GM18508 (cell line): ENCODE measurements around the gene TRIL.

Source experiments
- ATAC-seq: cut with Tn5 transposase; IDR thresholded peaks from one replicate; pipeline ENCODE4 v1.9.1; 2021; ENCODE audit warnings: moderate number of reproducible peaks; ENCODE audit not compliant: insufficient read depth, unreplicated experiment

TRIL gene

GRCh38 chr7:28984631-28985030, 26.5 kb upstream of the TRIL start:
- no peak for ATAC-seq

DNA sequence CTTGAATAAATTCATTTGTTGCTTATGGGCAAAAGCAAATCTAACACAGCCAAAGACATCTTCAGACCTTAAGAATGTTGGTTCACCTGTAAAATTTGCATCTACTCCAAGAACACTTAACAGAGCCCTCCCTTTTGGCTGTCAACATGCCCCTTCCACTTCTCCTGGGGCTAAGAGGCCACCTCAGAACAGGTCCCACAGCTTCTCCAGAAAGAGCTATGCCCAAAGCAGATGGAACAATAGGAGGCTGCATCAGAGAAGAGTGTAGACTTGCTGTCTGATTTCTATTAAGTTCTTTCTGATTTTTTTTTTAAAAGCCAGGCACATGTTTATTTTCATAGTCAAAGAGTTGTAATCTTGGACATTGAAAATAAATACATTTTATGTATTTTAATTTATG, 26.1 kb upstream of the TRIL start:
- ATAC-seq: no peak

DNA sequence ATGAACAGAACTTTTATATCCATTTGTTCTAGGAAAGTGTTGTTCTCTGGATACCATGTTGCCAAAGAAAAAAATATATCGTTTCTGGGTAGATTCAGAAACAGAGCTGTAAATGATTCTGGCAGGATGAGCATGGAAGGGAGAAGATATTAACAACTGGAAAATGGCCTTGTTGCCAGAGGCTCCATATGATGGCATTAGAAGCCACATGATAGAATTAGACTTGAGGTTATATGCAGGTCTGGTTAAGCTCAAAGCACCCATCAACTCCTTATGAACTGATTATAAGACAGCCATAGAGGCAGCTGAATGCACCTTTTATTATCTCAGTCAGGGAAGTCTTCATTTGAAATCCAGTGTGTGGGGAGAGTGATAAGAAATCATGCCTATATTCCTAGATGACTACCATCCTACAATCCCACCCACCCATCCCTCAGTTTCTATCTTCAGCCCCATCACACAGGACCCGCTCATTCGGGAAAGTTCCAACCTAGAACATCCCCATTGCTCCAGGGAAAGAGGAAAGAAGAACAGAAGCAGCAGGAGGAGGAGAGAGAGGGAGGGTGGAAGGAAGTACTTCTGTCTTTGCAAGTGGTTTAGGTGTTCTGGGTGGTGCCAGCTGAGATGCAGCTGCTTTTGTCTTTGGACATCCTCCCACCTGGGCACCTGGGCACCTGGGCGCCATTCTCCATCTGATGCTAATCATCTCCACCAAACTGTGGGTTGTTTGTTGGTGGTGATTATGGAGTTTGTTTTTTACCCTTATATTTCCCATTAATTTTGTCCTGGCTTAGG, 25.5 kb upstream of the TRIL start:
- ATAC-seq: no peak

DNA sequence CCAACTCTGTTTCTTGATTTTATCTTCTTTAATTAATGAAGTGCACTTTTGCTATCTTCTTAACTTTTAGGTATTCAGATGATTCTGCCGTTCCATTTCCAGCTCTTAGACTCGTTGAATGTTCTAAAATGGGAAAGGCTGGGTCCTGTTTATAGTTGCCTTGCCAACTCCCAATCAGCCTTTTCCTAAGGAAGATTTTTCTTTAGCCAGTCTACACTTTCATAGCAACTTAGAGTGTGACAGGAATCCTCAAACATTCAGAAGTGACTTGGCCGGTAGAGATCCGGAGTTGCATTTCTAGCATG, 23.0 kb upstream of the TRIL start:
- ATAC-seq: no peak

GRCh38 chr7:28980451-28981160, 22.5 kb upstream of the TRIL start:
- ATAC-seq: no peak

DNA sequence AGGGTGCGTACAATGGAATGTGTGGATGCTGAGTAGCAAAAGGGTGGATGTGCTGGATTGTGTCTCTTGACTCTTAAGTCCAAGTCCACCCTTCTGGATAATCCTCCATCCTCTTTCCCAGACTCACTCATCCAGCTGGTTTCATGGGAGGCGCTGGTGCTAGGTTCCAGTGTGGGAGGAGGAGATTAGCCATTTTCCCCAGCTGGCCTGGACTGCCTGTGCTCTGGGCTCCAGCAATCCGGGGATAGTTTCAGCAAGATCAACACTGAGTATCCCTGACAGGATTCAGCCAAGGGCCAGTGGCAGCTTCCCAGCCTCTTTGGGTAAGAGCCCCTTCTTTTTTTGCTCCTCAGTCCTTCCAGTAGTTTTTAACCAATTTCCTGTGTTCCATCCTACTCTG, 21.6 kb upstream of the TRIL start:
- ATAC-seq: no peak

DNA sequence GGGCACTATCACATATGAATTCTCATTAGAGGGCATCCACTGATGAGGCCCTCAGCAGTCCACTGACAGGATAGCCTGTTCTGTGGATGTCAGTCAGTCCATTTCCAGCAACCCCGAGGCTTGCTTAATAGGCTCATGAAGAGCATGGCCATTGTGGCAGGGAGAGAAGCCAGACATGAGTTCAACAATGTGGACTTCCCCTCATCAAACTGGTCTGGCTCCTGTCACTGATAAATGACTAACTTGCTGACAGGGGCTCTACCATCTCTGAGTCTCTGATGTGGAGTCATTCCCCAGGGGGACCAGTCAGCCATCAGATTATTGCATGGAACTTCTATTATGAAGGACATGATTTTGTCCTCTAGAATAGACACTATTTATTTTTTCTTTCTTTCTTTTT, 19.8 kb upstream of the TRIL start:
- ATAC-seq: no peak

GRCh38 chr7:28976022-28976421, 17.9 kb upstream of the TRIL start:
- ATAC-seq: no peak

DNA sequence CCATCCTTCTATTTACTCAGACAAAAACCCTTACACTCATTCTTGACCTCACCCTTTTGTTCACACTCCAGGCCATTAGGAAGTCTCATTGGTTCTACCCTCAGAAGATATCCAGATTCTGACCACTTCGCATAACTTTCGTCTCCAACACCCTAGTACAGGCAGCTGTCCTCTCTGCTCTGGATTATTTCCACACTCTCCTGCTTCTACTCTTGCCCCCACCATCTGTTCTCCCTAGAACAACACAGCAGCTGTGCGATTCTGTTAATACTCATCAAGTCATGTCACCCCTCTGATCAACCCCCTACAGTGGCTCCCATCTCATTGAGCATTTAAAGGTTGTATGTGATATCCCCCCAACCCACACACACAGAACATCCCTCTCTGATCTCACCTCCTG, 15.5 kb upstream of the TRIL start:
- ATAC-seq: no peak

DNA sequence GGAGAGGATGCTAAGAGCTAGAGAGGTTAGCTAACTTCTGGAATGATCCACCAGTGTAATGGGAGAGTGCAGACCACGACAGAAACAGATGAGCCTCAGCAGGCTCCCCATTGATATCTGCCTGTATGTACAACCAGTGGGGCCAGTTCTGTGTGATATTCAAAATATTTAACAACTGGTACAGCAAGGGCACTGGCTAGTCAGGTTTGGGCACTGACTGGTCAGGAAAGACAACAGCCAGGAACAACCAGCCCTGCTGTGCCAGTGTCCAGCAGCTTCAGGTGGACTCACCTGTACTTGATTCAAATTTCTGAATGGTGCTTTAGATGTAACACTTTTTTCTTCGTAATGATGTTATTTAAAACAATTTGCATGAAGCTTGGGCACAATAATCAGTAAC, 5.9 kb upstream of the TRIL start:
- no peak for ATAC-seq

DNA sequence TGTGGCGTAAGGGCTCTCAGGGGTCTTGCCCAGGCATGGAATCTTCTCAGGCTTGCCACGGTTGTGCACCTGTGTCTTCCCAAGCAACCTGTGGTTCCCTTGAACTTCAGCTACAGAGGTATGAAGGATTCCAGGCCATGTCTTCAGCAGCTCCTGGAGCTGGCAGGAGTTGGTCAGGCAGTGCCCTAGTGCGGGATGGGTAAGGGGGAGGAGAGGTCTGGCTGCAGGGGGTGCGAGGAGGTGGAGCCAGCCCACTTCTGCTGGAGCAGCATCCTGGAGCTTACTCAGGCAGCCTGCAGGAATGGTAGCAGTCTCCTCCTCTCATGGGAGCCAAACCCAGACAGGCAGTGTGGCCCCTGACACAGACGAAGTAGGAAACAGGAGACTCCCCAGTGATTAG, 3.8 kb upstream of the TRIL start:
- no peak for ATAC-seq

- no peak for ATAC-seq
Measured at GRCh38 chr7:28960071-28960840, 2.1 kb upstream of the TRIL start.

- no peak for ATAC-seq
Measured at GRCh38 chr7:28958980-28959347, 834 bp upstream of the TRIL start.

DNA sequence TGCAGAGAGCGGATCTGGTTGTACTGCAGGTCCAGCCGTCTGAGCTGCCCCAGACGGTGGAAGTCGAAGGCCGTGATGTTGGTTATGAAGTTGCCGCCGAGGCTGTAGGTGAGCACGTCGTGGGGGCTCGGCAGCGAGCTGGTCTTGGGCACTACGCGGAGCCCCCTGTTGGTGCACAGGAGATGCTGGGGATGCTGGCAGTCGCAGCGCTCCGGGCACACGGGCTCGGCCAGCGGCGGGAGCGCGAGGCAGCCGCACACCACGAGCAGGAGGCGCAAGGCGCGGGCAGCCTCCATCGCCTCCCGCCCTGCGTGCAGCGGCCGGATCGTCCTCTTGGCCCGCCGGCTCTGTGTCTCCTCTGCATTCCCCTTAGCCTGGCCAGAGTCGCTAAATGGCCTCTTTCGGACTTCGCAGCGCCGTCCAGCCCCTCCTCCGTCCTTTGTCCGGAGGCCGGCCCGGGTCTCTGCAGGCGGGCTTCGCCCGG, 337 bp downstream of the TRIL start:
- ATAC-seq: no peak

- no peak for ATAC-seq
Measured at GRCh38 chr7:28957064-28957750, 923 bp downstream of the TRIL start.

DNA sequence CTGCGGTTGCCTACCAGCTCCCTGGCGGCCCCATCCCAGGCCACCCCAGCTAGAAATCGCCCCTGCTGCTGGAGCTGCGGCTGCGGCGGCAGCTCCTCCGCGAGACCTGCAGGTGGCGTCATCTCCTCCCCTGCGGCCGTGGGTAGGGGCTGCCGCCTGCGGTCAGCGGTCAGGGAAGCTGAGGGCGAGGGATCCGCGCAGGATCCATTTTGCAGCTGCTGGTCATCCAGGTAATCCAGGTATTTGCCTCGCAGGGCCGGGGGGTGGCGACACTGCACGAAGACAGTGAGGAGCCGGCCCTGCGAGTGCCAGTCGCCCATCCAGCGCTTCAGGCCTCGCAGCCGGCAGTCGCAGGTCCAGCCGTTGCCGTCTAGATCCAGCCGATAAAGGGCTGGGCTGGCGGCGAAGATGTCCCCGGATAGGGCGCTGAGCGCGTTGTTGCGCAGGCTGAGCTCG, 1.5 kb downstream of the TRIL start:
- ATAC-seq: no peak

GRCh38 chr7:28955718-28956607, 2.2 kb downstream of the TRIL start:
- ATAC-seq: no peak

DNA sequence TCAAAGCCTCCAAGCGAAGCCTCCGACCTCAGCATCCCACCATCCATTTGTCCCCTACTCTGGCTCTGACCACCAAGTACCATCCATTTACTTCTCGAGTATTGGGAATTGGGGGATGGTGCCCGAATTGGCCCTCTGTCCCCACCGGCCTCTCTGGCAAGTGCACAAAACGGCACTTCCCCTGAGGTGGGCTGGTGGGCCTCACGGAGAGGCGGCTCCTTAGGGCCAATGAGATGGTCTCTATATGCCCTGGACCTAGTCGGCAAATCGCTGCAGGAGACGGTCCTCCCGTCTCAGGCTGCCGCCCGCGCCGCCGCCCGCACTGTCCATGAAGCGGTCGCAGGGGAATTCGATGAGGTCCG, 2.8 kb downstream of the TRIL start:
- ATAC-seq: no peak

- ATAC-seq: no peak
Measured at GRCh38 chr7:28954946-28955345, 3.2 kb downstream of the TRIL start.

- no peak for ATAC-seq
Measured at GRCh38 chr7:28954471-28954870, 3.7 kb downstream of the TRIL start.
